Measurements from ENCODE around the gene ATP5ME.
"Not testable (repeated sequence)": the region's sequence is repeated elsewhere in the genome, so short reads cannot be mapped to it uniquely, and the experiment has no call there.

ATP5ME gene

DNA sequence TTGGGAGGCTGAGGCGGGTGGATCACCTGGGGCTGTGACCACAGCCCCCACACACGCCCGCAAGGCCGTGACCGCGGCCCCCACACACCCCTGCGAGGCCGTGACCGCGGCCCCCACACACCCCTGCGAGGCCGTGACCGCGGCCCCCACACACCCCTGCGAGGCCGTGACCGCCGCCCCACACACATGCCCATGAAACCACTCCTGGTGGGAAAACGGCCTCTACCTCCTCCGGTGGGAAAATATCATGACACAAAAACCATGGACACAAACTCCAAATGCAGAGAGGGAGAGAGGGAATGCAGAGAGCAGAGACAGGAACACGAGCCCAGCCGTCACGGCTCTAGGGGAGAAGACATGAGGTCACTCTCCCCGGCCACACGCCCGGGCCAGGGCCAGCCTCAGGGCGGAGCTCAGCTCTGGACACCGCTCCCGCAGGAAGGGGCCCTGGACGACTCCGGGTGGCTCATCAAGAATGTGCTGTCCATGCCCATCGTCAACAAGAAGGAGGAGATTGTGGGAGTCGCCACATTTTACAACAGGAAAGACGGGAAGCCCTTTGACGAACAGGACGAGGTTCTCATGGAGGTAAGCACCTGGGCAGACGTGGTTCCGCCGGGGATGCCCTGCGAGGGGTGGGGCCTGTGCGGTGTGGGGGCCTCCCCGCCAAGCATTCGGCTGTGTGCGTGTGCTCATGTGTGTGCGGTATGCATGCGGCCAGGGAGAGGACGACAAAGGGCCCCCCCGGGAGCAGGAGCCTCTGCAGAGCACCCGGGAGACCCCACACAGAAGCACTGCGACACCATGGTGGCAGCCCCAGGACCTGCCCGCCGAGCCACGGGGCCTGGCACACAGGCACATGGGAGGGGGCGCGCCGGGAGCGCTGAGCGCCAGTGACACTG, 17.4 kb downstream of the ATP5ME start:
- peak in 3 of 56 donors; percentile 13 to 53 (median 20) for DNase-seq

DNA sequence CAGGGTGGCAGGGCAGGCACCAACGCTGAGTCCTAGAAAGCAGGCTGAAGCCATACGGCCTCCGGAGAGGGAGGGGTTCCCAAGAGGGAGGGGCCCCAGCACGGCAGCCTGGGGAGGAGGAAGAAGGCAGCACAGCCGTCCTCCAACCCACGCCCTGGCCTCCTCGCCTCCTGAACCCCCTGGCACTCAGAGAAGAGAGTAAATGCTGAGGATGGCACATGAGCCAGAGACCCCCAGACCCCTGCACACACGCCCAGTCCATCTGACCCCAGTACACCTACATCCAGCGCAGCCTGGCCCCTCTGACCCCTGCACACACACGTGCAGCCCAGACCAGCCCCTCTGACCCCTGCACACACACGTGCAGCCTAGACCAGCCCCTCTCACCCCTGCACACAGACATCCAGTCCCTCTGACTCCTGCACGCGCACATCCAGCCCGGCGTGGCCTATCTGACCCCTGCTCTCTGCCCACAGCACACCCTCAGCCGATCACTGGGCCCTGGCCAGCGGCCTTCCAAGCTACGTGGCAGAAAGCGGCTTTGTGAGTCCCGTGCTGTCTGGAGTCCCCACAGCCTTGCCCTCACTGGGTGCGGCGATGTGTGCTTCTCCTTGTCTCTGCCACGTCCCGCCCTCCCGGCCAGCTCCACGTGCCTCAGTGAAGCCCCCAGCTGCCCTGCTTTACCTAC, 18.5 kb downstream of the ATP5ME start:
- peak in 9 of 56 donors; percentile 18 to 52 (median 42) for DNase-seq

DNA sequence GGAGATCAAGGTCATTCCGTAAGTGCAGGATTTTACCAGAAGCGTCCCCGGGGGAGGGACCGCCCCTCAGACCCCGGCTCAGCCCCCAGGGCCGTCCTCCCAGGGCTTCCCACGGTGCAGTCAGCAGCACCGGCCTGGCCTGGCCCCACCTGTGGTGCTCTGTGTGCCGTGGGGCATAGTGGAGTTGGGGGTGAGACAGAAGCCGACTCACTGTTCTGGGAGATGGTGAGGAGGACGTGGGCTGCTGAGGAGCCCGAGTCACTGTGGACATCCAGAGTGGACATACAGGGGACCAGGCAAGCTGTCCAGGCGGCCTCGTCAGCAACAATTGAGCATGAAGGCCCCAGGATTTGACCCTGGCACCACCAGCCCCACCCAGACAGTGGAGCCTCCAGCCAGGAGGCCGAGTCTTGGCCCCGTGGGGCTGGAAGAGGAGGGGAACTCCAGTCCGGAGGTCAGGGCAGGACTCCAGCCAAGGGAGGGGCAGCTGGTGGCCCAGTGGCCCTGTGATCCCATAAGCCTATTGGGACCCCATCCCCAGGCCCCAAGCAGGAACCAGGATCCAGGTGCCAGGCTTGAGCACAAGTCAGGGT, 19.1 kb downstream of the ATP5ME start:
- DNase-seq, result peak in 32 of 56 donors; percentile 25 to 79 (median 54)

DNA sequence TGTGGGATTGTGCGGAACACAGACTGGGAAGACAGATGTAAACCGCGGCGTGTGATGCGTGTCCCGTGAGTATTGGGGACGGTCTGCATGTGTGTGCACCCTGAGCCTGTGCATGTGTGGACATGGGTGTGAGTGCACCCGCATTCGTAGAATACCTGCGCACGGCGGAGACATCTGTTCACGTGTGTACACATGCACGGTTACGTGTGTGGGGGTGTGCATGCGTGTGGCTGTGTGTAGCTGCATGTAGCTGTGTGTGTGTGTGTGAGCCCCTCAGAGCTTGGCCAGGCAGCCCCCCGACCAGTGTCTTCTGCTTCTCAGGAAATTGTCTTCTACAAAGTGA, 19.6 kb downstream of the ATP5ME start:
- DNase-seq, result no peak

DNA sequence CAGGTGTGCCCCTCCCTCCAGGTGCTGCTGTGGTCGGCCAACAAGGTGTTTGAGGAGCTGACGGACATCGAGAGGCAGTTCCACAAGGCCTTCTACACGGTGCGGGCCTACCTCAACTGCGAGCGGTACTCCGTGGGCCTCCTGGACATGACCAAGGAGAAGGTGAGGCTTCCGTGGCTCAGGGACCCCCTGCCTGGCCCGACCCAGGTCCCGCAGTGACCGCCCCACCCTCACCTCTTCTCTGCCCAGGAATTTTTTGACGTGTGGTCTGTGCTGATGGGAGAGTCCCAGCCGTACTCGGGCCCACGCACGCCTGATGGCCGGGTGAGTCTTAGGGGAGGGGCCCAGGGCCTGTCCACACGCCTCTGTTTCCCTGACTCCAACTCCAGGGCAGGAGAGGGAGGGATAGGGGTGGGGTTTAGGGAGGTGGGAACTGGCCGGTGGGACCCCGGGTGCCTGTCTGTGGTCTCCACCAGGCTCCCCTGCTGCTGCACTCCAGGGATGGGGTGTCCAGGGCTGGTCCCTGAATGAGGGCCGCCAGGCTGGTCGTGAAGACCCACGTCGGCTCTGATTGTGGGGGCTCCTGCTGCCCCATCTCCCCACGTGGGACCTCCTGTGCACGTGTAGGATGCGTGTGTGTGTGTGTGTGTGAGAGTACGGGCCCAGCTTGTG, 20.1 kb downstream of the ATP5ME start:
- no peak for DNase-seq

DNA sequence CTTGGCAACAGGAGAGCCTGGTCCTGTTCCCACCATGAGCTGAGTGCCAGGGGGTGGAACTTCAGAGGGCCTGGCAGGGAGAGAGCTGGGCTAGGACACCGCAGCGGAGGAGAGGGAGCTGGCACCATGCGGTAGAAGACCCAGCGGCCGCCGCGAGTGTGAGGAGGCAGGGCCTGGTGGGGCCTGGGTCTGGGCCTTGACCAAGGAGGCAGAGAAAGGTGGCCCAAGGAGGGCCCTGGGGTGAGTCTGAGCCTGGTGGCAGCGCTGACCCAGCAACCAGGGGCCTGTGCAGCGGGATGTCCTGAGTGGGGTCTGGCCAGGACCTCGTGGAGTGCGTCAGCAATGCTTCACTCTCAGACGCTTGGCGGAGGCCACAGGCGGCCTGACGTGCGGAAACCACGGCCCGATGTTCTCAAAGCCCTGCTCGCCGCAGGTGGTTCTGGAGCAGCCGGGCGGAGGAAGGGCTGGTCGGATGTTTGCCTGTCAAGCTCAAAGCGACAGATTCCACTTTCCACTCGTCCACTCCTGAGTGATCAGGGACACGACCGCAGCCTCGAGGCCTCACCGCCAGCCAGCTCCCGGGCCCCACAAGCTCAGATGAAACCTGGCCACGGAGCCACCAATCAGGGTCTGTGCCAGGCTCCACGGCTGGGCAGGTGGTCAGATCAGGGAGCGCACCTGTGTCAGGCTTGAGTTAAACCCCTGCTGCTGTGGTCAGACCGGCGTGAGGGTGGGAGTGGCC, 20.8 kb downstream of the ATP5ME start:
- peak in 16 of 56 donors; percentile 14 to 55 (median 38) for DNase-seq

DNA sequence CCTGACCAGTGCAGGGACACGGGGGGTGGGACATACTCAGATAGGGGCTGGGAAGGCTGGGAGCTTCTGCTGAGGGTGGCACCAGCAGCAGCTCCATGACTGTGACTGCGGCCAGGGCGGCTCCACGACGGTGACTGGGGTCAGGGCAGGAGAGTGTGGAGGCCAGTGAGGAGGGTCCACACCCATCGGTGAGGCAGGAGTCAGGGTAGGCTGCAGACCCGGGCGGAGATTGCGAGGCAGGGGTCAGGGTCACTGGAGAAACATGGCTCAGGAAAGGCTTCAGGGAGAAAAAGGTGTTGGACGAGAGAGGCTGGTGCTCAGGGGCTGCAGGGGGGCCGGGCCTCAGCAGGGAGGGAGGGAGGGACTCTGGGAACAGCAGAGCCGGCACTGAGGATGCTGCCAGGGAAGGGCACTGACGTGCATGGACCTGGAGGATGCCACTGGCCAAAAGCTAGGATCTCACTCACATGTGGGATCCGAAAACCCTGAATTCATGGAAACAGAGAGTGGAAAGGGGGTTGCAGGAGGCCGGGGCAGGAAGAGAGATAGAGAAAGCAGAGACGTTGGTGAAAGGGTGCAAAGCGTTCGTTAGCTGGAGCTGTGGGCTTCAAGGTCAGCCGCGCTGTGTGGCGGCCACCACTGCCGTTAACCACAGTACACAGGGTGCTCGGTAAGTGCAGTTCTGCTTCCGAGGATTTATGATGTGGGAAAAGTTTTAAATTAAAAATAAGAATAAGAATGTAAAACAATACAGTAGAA, 22.0 kb downstream of the ATP5ME start:
- DNase-seq, result peak in 8 of 56 donors; percentile 47 to 82 (median 62)

DNA sequence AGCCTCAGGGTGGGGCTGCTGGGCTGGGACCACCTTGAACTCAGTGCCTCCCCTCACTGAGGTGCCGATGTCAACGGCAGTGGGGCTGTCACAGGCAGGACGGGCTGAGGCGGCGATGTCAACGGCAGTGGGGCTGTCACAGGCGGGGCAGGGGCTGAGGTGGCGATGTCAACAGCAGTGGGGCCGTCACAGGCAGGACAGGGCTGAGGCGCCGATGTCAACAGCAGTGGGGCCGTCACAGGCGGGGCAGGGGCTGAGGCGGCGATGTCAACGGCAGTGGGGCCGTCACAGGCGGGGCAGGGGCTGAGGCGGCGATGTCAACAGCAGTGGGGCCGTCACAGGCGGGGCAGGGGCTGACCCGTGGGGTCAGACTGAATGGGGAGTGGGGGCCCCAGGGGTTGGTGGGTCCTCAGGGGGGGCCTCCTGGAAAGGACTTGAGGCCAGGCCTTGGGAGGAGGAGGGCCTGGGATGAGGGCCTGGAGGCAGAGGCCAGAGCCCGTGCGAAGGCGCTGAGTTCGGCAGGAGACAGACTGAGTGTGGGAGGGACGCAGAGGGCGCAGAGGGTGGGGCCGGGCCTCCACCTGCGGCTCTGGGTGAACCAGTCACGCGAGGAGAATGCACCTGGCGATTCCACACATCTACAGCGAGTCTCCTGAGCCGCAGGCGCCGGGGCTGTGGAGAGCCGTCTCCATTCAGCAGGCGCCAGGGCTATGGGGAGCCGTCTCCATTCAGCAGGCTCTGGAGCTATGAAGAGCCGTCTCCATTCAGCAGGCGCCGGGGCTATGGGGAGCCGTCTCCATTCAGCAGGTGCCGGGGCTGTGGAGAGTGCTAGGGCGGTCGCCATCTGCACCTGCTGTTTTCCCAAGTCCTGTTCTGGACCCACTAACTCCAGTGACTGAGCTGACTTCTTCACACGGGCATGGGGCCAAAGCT, 22.9 kb downstream of the ATP5ME start:
- peak in 47 of 56 donors; percentile 24 to 89 (median 77) for DNase-seq

DNA sequence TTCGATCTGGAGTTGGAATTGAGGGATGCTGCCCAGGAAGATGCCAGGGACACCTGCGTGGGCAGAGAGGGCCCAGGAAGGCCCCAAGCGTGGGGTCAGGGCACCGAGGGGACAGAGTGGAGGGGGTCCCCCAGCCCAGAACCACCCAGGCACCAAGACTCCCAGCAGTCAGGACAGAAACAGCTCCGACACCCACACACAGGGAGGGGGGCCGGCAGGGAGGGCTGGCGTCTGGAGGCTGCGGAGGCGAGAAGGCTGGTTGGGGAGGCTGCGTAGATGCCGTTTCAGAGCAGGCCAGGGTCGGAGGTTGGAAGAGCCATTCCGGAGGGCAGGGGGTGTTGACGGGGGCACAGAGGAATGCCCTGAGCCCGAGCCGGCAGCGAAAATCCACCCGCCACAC, 23.6 kb downstream of the ATP5ME start:
- no peak for DNase-seq

DNA sequence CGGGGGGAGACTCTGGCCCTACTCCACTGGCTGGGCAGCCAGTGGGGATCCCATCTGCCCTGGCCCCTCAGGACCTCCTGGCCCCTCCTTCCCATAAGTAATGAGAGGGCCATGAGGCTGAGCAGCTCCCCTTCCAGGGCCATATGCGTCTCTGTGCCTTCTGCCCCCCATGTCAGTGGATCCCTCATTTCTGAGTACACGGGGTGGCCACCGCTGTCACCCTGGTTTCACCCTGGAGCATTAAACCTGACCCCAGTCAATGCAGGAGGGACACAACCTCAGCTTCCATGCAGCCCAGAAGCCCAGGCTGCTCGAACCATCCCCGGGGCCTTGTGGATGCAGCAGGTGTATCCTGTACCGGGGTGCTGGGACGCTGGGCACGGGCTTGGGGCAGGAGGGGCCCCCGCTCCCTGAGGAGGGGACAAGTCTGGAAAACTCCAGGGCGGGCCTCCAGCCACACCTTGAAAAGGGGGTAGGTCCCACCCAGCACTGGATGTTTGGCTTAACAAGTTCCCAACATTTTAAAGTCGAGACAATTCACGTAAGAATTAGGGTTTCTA, 24.2 kb downstream of the ATP5ME start:
- no peak for DNase-seq

DNA sequence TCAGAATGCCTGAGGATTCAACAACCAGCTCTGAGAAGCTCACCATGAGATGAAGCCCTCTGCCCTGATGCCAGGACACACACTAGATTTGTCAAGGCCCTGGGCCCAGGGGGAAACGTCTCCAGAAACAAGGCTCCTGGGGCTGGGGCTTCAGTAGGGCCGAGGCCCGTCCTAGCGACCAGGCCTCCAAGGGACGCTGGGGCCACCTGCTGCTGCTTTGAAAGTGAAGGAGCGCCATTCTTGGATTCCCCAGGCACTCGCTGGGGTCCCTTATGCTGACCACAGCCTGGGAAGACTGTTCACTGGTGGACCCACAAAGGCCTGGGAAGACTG, 24.8 kb downstream of the ATP5ME start:
- DNase-seq, result no peak

DNA sequence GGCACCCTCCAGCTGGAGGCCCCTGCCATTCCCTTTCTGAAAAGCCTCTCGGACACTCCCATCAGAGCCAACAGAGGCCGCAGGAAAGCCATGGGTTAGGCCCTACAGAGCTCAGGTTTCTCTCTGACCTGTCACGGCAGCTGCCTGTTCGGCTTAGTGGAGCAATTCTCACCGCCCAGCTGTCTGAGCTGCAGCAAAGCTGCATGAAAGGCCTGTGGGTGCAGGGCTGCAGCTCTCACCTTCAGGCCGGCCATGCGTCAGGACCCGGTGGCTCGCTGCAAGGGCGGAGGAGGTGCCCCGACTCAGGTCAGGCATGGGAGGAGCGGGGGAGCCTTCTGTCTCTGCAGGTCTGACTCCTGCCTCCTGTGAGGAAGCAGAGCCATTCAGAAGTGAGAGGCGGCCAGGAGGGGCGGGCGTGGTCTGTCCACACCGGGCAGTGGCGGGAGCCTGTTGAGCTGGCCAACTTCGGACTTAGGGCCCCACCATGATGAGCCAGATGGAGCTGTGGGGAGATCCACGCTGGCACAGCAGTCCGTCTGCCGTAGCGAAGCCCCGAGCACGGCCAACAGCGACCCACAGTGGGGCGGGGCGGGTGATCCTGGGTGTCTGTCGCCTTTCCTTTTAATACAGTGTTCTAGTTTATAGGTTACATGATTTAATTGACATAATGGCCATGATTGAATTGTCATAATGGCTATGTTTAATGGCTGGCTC, 25.3 kb downstream of the ATP5ME start:
- no peak for DNase-seq

DNA sequence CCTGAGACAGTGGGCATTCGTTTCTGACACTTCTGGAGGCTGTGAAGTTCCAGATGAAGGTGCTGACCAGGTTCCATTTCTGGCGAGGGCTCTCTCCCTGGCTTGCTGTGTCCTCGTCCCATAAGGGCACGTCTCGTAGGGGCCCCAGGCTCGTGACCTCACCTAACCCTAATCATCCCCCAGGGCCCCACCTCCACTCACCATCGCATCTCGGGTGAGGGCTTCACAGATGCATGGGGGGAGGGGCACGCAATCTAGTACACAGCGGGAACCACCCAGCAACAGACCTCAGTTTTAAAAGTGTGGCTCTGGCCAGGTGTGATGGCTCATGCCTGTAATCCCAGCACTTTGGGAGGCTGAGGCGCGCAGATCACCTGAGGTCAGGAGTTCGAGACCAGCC, 26.6 kb downstream of the ATP5ME start:
- DNase-seq, result no peak

DNA sequence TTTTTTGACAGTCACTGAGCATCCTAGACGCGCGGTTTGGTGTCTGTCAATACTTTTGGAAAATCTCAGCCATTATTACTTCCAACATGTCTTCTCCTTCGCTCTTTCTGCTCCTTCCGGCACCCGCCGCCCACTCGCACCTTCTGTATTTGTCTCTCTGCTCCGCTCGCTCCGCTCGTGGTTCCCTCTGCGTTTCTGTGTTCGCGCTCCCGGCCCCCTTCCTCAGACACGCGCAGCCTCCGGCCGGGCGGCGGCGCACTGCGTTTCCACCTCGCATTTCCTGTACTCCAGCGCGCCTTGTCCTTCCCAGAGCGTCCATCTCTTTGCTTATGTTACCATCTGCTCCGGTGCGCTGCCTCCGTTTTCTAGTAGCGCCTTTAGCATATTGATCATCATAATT, 27.6 kb downstream of the ATP5ME start:
- peak in 3 of 56 donors; percentile 20 to 76 (median 71) for DNase-seq

DNA sequence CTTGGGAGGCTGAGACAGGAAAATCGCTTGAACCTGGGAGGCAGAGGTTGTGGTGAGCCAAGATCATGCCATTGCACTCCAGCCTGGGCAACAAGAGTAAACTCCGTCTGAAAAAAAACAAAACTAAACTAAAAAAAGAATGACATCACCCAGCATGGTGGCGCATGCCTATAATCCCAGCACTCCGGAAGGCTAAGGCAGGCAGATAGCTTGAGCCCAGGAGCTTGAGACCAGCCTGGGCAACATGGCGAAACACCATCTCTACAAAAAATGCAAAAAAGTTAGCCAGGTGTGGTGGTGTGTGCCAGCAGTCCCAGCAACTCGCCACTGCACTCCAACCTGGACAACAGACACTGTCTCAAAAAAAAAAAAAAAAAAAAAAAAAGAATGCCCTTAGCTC, 31.7 kb downstream of the ATP5ME start:
- DNase-seq, result not testable (repeated sequence)

DNA sequence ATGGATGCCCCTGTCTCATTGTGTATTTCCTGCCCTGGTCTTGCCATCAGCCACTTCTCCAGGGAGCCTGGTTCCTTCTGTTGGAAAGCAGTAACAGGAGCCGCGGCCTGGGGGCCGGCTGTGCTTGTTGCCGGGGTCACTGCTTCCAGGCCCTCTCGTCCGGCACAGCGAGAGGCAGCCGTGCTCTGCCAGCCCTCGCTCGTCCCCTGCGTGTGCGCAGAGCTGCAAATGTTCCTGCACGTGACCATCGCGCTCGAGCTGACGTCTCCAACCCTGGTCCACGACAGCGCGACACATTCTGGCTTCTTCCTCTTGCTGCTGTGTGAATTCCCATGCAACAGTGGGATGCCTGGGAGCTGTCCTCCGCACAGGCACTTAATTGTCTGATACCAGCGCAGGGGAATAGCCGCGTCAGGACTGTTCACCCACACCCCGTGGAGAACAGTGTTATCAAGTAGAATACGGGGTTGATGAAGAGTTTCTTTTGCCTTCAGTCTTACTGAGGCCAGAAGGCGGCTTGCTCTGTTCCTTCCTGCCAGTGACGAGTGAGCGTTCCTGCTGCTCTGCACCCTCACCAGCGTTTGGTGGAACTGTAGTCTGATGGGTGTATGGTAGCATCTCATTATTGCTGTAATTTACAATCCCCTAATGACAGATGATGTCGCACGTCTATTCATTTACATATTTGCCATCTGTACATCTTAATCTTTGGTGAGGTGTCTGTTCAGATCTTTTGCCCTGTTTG, 36.4 kb downstream of the ATP5ME start:
- peak in 5 of 56 donors; percentile 19 to 59 (median 40) for DNase-seq

DNA sequence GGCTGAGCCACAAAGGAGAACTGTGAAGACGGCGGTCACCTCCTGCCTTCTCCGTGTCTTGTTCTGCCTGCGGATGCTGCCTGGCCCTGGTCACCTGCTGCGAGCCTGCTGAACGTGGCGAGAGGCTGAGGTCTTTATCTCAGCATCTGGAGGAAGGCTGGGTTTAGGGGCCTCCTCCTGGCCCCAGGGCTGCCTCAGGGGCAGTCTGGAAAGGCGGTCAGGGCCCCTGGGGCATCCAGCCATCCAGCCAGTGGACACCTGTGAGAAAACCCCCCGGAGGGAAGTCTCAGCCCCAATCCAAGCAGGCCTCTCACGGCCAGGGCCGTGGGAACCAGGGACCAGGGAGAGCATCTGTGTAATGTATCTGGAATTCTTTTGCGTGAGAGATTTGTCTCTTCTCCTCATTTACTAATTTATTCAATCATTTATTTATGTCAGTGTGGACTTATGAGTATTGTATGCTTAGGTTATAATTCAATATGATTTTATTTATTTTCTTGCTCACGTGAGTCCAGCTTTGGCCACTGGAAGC, 37.4 kb downstream of the ATP5ME start:
- no peak for DNase-seq

Data from nucleus accumbens (tissue), 56 donors.